Left kidney (tissue), 2 donors: ENCODE data around the gene NRN1L. TPM values are rescaled to one million over a fixed set of nuclear protein-coding genes. Genes with fewer than 3 reads are reported as not detected.

Source experiments
- DNase-seq: peaks from one replicate; pipeline ENCODE4 v3.0.0-alpha.2; 2013
- polyA plus RNA-seq: library from polyadenylated mRNA; unstranded; fragments of 120-200 nt; gene quantifications from one replicate; pipeline ENCODE4 v1.2.1, GENCODE V29; 2013; ENCODE audit not compliant: insufficient read length

The NRN1L gene
- polyA plus RNA-seq, 1 donor = not detected

DNA sequence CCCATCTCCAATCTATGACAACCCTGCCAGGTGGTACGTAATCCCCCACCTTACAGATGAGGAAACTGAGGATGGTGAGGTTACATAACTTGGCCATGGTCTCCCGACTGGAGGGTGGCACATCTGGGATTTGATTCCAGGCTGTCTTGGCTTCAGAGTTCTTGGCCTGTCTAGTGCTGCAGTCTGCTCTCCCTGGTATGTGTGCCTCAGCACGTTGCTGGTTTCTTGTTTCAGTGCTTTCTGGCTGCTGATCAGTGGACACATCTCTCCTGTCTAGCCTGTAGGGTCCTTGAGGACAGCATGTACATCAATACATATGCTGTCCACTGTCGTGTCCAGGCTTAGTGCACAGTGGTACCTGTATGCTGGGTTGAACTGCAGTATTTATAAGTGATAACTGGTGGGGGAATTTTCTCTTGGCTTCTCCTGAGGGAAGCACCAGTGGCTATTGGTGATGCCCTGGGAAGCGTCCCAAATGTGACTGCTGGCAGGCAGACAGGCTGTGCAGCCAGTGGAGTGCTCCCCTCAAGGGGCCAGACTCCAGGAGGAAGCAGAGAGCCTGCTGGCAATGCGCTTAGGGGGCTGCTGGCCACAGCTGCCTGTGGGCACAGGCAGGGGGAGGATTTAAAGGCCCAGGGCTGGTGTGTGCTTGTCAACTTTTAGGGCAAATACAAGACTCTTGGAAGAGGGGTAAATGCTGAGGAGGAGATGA, 32.6 kb downstream of the NRN1L start:
- no peak for DNase-seq

DNA sequence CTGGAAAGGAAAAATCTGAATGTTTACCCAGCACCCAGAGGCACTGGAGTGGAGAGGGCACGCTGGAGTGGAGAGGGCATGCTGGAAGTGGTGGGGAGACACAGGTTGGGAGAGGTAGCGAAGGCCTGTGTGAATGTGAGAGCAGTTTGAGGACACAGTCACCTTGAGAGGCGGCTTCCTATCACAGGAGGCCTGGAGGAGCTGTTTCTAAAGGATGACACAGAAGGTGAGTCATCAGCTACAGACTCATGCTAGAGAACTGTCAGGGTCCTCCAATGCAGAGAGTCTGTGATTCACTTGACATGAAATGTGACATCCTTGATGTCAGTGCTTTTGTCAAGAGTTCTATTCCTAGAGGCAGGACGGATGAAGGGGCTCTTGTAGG, 33.2 kb downstream of the NRN1L start:
- DNase-seq = no peak

DNA sequence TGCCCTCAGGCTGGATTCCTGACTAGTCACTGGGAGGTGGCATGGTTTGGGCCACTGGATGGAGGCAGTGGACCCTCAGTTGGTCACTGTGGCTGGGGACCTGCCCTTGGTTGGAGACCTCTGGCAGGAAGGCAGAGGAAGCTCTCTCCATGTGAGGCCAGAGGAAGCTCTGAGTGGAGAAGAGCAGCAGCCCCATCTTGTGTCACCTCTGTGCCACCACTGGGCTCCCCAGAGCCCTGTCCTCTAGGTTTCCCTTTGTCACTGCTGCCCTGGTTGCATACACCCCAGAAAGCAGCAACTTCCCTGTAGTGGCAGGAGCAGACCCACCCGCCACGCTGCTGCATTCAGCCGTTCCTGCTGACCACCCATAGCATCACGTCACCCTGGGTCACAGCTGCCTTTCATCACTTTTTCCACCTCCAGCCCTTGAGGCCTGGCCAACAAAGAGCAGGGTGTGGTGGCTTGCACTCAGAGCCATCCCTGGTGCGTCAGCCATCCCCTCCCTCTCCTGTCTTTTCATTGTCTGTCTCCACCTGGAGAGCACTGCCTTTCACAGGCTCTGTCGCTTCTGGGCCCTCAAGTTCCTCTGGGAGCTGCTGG, 35.0 kb downstream of the NRN1L start:
- DNase-seq = no peak

DNA sequence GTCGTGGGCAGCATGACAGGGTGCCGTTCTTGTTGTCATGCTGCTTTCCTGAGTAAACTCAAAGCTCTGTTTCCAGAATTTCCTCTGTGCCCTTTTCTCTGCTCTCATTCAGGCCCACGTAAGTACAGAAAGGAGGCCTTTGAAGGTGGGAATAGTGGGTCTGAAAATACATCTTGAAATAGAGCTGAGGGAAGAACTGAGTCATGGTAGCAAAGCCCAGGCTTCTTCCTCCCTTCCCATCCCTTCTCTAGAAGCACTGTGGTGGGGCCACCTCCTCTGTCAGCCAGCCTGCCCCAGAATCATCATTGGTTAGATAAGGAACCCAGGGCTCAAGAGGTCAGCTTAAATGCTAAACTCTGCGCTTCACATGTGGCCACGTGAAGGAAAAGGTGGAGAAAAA, 37.5 kb downstream of the NRN1L start:
- no peak for DNase-seq

DNA sequence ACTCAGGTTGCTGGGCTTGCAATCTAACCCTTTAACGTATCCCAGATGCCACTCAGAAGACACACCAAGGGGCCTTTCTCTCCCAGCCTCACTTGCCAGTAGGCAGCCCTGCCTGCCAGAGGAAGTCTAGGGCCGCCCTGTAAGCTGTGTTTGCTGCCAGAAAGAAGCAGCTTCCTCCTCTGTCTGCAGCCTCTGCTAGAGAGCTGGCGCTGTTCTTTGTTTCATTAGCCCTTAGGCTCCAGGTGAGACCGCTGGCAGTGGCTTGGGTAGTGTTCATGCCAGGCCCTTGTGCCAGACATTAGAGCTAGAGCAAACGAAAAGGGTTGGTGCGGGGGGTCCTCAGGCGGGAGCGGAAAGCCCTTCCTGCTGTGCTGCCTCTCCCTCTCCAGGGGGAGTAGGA, 38.1 kb downstream of the NRN1L start:
- DNase-seq = no peak

DNA sequence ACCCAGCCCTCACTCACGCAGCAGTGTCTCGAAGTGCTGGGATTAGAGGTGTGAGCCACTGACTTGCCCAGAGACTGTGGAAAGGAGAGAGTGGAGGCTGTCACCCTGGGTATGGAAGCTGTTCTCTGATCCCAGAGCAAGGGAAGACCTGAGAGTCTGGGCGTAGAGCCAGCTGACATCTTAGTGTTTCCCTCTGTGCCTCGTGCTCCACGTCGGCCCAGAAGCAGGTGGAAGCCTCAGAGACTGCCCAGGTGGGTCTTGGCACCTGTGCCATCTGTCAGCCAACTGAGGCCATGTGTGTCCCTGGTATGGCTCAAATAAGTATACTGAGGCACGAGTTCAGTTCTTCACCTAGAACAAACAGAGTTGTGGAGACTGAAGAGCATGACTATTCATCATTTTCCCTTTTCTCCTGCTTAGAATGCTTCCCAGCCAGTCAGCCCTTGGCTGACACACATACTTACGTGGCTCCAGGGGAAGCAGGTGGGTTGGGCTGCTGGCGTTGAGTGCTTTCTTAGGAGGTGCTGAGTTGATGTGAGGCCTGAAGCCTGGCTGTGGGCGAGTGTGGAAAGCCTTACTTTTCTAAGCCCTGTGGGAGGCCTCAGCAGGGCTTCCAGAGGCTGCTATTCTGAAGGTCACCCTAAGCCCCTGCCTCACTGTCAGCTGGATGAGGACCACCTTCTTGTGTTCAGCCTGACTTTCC, 38.9 kb downstream of the NRN1L start:
- DNase-seq = no peak

DNA sequence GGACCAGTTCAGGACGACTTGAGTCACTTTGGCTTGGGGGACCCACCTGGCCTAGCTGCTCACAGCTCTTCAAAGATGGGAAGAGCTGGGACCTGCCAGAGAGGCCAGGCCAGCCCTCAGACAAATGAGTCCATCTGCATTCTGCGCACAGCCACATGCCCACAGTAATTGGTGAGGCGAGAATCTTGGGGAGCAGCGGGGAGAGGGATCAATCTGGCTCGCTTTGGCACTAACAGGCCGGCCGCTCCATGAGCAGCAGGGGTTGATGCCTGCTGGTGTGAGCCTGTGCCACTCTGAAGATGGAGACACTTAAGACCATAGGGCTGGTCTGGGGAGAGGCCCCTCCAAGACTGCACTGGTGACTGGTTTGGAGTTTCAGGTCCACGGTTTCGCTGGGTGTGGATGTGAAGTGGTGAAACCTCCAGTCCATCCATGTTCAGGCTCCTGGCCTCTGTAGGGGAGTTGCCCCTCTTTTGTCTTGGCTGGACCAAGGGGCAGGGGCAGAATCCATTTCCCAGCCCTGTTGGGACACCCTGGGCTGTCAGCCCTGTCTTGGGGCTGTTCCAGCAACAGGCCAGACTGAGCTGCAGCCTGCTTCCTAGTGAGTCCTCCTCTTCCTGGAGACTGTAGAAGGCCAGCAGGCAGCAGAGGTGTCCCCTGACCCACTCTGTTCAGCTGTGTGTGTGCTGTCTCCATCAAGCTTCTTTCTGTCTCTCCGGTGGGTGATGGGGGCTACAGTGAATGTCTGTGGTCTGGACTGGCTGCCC, 39.6 kb downstream of the NRN1L start:
- no peak for DNase-seq

DNA sequence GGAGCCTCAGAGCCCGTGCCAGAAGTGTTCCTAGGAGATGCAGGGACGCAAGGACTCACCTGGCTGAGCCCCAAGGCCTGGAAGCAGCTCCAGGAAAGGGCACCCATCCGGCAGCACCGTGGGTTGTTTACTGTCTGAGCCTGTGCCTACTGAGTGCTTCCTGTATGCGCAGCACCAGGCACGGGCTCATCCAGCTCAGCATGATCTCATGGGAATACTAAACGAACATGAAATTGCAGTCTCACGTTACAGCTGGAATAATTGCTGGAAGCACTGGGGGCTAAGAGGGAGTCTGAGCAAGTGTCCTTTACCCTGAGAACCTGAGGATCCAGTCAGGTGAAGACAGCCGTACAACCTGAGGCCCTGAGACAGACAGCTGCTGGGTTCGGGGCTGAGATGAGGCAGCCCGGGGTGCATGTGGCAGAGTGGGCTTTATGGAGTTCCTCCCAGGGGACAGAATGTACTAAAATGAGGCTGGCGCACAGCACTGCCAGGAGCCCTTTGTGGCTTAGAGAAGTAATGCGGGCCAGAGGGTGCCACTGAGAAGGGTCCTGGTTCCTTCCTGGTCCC, 41.6 kb downstream of the NRN1L start:
- no peak for DNase-seq

DNA sequence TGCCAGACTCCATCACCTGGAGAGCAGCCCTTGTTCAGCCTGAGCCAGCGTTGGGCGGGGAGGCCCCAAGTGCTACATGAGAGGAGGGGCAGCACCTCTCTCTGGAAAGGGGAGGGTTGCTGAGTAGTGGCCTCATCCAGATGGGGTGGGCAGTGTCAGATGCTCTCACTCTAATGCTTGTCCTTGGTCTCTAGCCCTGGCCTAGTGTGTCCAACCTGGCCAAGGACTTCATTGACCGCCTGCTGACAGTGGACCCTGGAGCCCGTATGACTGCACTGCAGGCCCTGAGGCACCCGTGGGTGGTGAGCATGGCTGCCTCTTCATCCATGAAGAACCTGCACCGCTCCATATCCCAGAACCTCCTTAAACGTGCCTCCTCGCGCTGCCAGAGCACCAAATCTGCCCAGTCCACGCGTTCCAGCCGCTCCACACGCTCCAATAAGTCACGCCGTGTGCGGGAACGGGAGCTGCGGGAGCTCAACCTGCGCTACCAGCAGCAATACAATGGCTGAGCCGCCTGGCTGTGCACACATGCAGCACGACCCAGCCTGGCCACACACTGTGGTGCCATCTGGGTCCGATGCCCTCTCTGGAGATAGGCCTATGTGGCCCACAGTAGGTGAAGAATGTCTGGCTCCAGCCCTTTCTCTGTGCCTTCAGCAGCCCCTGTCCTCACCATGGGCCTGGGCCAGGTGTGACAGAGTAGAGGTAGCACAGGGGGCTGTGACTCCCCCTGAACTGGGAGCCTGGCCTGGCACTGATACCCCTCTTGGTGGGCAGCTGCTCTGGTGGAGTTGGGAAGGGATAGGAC, 42.7 kb downstream of the NRN1L start:
- DNase-seq = no peak

DNA sequence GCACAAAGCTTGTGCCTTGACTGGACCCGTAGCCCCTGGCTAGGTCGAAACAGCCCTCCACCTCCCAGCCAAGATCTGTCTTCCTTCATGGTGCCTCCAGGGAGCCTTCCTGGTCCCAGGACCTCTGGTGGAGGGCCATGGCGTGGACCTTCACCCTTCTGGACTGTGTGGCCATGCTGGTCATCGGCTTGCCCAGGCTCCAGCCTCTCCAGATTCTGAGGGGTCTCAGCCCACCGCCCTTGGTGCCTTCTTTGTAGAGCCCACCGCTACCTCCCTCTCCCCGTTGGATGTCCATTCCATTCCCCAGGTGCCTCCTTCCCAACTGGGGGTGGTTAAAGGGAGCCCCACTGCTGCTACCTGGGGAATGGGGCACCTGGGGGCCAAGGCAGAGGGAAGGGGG, 43.5 kb downstream of the NRN1L start:
- no peak for DNase-seq

DNA sequence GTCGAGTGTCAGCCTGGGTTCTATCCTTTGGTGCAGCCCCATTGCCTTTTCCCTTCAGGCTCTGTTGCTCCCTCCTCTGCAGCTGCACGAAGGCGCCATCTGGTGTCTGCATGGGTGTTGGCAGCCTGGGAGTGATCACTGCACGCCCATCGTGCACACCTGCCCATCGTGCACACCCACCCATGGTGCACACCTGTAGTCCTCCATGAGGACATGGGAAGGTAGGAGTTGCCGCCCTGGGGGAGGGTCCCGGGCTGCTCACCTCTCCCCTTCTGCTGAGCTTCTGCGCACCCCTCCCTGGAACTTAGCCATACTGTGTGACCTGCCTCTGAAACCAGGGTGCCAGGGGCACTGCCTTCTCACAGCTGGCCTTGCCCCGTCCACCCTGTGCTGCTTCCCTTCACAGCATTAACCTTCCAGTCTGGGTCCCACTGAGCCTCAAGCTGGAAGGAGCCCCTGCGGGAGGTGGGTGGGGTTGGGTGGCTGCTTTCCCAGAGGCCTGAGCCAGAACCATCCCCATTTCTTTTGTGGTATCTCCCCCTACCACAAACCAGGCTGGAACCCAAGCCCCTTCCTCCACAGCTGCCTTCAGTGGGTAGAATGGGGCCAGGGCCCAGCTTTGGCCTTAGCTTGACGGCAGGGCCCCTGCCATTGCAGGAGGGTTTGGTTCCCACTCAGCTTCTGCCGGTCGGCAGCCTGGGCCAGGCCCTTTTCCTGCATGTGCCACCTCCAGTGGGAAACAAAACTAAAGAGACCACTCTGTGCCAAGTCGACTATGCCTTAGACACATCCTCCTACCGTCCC, 44.1 kb downstream of the NRN1L start:
- peak; percentile 49 for DNase-seq

DNA sequence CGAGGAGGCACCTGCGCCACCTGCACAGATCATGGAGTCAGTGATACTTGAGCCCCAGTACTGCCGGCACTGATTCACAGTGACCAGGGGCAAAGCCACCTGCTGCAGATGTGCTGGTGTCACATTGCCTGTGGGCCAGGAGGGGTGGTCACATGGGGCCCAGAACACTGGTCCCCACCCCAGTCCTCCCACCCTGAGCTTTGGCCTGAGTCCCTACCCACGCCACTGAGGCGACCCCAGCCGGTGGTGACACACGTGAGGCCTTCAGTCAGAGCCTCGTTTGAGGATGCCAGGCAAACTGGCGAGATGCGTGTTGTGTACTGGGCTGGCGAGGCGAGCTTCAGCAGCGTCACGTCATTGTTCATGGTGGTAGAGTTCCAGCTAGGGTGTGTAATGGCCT, 45.5 kb downstream of the NRN1L start:
- no peak for DNase-seq

DNA sequence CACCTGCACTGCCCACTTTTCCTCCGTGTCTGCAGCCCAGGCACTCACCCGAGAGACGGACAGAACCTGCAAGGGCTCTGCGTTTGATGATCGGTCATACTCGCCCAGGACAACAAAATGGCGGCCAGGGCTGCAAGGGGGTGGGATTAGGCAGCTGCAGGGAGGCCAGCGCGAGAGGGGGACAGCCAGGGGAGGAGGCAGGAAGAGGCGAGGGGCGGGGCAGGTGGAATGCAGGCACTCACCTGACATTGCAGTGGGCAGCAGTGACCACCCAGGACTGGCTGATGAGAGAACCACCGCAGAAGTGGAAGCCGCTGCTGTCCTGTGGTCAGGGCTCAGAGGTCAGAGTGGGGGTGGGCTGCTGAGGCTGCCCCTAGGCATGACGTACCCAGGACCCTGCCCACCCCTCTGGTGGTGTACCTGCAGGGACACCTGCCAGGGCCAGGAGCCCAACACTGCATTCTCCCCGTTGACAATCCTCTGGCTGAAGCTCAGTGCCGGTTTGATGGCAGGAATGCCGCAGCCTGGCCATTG, 46.1 kb downstream of the NRN1L start:
- no peak for DNase-seq

DNA sequence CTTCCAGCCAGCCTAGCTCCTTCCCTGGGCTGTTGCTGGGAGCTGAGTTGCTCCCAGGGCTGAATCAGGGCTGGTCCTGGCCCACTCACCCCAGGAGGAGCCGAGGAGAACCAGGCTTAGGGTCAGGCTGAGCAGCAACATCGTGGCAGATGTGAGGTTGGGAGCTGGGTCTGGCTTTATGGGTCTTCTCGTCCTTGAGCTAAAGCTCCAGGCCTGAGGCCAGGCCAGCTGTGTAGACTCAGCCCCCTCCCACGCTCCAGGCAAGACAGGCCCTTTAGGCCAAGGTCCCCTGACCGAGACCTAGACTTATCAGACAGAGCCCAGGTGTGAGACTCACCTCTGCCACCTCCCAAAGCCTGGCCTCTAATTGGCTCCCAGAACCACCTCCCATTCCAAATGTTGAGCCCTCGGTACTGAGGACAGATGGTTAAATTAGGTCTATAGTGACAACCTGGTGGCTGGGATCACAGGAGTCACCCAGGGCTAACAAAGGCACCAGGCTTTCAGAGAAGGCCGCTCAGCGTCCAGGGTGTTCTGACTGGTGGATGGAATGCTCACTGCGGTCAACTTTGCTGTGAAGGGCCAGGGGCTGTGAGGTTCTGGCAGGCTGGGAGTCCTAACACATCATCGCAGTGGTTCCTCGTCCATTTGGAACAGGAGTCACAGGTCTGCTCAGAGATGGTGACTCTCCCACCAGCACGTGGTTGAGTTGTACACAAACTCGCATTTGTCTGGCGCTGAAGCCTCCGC, 47.2 kb downstream of the NRN1L start, which contains the start of gene CTRL:
Gene CTRL, minus strand, starts transcription at position 151 of the 750 bp plus-strand sequence. Its CDS starts 10 bp downstream, at position 141.
- DNase-seq = no peak

DNA sequence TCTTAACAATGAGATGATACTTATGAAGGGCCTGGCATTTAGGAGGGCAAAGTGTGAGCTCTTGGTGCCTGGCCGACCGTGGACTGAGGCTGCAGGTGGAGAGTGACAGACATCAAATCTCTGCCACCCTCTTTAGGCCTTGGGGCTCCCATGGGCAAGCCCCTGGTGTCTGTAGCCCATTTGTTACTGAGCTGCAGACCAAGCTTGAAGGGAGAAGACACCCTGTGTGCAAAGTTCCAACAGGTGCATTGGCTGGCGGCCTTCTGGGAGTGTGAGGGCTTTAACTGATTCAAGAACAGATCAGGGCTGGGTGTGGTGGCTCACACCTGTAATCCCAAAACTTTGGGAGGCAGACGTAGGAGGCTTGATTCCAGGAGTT, 47.8 kb downstream of the NRN1L start:
- no peak for DNase-seq

DNA sequence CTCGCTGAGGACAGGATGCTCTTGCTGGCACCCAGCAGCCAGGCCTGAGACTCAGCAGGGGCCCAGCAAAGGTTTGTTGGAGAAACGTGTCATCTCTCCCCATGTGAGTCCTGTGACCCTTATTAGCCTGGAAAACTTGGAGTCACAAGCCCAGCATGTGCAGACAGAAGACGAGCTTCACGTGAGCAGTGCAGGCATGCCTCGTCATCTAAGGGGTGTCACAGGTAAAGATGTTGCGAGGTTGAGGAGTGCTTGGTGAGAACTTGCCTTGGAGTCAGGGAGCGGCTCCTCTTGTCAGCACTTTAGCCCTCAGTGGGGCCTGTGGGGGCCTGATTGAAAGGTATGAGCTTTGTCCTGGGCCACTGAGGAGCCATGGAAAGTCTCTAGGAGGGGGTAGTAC, 49.1 kb downstream of the NRN1L start:
- DNase-seq = no peak

DNA sequence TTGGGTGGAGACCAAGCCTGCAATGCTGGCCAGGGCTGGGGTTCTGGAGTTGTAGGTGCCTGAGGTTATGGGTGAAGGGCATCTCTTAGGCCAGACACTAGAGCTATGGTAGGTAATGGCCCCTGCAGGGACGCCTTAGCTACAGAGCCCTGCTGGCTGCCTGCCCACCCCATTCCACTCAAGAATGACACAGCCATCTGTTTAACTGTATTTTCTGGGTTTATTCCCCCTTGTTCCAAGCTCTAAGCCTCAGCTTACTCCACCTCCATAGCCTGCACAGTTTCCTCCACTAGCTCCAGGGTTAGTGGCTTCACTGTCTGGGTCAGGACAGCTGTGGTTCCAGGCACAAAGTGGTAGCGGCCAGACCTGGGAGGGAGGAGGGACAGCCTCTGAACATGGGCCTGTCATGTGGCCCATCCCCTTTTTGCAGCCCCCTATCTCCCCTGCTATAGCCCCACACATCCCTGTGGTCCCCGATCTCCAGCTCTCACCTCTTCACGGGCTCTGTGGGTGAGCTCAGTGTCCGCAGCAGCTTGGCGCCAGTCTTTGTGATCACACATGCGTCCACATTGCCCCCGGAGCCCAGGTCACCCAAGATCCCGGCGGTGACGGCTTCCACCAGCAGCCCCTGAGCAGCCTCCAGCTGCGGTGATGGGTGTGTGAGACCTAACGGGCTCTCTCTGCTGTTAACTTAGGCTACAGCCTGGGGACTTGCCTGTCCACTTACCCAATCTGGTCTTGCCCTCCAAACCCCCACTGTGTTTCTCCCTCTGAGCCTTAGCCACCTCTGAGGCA, 49.8 kb downstream of the NRN1L start:
- DNase-seq = no peak

DNA sequence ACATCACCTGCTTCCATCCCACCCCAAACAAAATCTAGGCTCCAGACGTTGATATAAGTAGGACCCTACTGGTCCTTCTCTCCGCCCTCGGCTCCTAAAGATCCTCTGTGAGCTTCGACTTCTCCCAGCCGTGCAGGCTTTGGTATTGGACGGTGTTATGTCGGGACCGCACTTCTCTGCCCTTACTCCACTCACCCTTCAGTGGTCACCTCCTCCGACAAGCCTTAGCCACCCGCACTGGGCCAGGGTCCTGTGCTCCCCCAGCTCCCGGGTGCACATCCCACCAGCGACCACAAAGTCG, 50.4 kb downstream of the NRN1L start:
- no peak for DNase-seq
